Measurements from ENCODE around the gene TMEM200C.

The TMEM200C gene

GRCh38 chr18:5895876-5896740 is 786 bp upstream of the TMEM200C start (continued):
- TF ChIP-seq ELK4 (IDR thresholded peaks at IDR 0.05; ENCODE audit: borderline replicate concordance, low read depth, low read length) (no peak), ZNF335 (tag by site-specific recombination; conservative IDR thresholded peaks at IDR 0.05) (peak; percentile 96), TSHZ1 (tag by site-specific recombination; IDR thresholded peaks at IDR 0.05; ENCODE audit: borderline replicate concordance) (no peak), GFI1B (tag by site-specific recombination; IDR thresholded peaks at IDR 0.05) (no peak), ZSCAN16 (tag by site-specific recombination; IDR thresholded peaks at IDR 0.05) (no peak), ZNF341 (tag by site-specific recombination; IDR thresholded peaks at IDR 0.05; ENCODE audit: low read depth) (peak; percentile 94), PATZ1 (tag by site-specific recombination; IDR thresholded peaks at IDR 0.05) (peak; percentile 67), ZNF513 (tag by site-specific recombination; IDR thresholded peaks at IDR 0.05) (no peak), ZNF394 (tag by site-specific recombination; IDR thresholded peaks at IDR 0.05; ENCODE audit: borderline replicate concordance) (no peak; the same call in 1 of the 2 replicates), SP7 (tag by site-specific recombination; IDR thresholded peaks at IDR 0.05) (no peak), PRDM10 (tag by site-specific recombination; IDR thresholded peaks at IDR 0.05) (peak; percentile 91), ZNF354C (tag by site-specific recombination; IDR thresholded peaks at IDR 0.05; ENCODE audit: borderline replicate concordance, low read depth) (no peak), SP2 (tag by site-specific recombination; IDR thresholded peaks at IDR 0.05) (no peak), ZNF692 (tag by site-specific recombination; IDR thresholded peaks at IDR 0.05) (peak; percentile 70), ZNF501 (tag by site-specific recombination; IDR thresholded peaks at IDR 0.05) (peak; percentile 78; the same call in 1 of the 2 replicates), KLF17 (tag by site-specific recombination; IDR thresholded peaks at IDR 0.05) (0 out of 2 replicates have a peak, but pooled peaks have one; percentile 27), ZBTB26 (tag by site-specific recombination; optimal IDR thresholded peaks at IDR 0.05) (peak; percentile 83), ZSCAN18 (tag by site-specific recombination; IDR thresholded peaks at IDR 0.05) (no peak)

All from HEK293 (cell line).